GM18505 (cell line): Measurements from ENCODE around the gene BMI1.

Experiments
- ATAC-seq: cut with Tn5 transposase; IDR thresholded peaks from one replicate; pipeline ENCODE4 v1.9.1; 2021; ENCODE audit not compliant: unreplicated experiment
- POLR2A ChIP-seq: IDR thresholded peaks from 4 replicates; pipeline ENCODE4 v1.6.1; 2011; ENCODE audit warnings: borderline replicate concordance; ENCODE audit not compliant: insufficient read depth, insufficient read length; ENCODE audit errors: extremely low read depth

BMI1 gene

GRCh38 chr10:22314852-22315251, 6.0 kb upstream of the BMI1 start:
- TF ChIP-seq POLR2A: no peak
- no peak for ATAC-seq

DNA sequence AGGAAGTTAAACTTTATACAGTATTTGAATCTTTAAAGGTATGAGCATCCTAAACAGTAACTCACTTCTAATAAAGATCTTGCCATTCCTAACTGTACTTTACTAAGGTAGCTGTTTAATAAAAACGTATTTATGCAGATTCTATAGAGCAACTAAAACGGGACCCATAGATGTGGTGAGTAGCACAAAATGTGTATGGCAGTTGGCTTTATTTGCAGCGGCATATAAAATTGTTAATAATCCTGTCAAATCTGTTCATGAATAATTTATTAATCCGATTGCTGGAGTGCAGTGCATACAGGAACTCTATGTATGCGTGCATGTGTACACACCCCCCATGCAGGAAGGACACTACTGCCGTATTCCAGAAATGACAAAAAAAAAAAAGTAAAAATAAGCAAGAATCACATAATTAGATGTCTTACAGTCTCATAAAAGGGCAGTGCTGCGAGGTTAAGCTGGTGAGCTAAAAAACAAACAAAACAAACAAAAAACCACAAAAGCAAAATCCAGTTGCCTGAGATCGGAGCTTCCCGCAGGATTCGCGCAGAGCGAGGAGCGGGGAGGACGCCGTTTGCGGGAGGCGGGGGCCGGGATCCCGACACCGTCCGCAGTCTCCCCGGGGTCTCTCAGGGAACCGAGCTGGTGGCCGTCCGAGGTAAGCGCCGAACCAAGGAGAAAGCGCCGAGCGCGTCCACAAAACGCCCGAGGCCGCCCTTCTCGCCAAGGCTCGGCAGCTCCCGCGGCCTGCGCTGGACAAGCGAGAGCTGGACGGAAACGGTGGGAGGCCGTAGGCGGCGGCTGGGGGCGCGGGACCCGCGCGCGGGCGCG, 5.2 kb upstream of the BMI1 start:
- ATAC-seq: peak; percentile 26
- TF ChIP-seq POLR2A: no peak

- TF ChIP-seq POLR2A: peak; percentile 94
- ATAC-seq: peak; percentile 58
Measured at GRCh38 chr10:22316286-22317075, 4.4 kb upstream of the BMI1 start, which contains the start of gene COMMD3. Gene COMMD3, plus strand, starts transcription at chr10:22316388. Its CDS starts 30 bp downstream, at chr10:22316418.

GRCh38 chr10:22317076-22317370, 3.9 kb upstream of the BMI1 start:
- no peak for TF ChIP-seq POLR2A
- ATAC-seq: peak; percentile 15

DNA sequence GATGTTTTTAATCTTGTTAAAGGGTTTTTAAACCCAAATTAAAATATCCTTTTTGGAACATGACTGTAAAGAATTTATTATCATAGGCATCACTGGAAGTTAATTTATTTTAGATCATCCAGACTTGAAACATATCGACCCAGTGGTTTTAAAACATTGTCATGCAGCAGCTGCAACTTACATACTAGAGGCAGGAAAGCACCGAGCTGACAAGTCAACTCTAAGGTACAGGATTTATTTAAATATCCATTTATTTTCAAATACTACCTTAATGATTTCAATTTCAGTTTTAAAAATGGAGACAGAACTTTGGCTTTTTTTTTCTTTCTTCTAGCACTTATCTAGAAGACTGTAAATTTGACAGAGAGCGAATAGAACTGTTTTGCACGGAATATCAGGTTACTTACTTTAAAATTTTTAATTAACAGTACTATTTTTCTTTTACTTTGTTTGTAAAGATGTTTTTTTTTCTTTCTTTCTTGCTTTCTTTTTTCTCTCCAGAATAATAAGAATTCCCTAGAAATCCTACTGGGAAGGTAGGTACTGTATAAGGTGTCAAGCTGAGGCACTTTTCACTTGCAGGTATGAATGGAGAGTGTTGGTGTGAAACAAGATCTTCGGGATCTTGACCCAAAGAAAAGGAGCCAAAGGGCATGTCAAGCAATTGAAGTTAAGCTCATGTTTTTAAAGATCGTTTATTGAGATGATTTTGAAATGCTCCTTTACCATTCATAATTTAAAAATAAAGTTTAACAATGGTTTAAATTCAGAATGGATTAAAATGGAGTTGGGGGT, 2.9 kb upstream of the BMI1 start:
- ATAC-seq: no peak
- no peak for TF ChIP-seq POLR2A

GRCh38 chr10:22318772-22319171, 2.1 kb upstream of the BMI1 start:
- no peak for ATAC-seq
- no peak for TF ChIP-seq POLR2A

DNA sequence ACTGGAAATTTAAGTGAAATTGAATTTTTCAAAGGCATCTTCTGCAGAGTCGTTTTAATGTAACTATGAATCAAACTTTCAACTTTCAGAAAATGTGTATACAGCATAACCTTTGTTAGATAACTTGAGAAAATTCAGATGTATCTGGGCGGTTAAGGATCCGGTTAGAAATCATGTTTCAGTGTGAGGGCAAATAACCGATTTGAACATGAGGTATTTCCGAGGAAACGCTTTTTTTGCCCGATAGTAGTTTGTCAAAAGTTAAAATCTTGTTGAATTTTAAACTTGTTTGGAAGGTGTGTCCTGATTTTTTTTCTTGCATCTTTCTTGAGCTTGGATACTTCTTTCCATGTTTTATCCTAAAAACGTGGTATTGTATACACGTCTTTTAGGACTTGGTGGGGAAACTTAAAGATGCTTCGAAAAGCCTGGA, 1.3 kb upstream of the BMI1 start:
- no peak for ATAC-seq
- no peak for TF ChIP-seq POLR2A

DNA sequence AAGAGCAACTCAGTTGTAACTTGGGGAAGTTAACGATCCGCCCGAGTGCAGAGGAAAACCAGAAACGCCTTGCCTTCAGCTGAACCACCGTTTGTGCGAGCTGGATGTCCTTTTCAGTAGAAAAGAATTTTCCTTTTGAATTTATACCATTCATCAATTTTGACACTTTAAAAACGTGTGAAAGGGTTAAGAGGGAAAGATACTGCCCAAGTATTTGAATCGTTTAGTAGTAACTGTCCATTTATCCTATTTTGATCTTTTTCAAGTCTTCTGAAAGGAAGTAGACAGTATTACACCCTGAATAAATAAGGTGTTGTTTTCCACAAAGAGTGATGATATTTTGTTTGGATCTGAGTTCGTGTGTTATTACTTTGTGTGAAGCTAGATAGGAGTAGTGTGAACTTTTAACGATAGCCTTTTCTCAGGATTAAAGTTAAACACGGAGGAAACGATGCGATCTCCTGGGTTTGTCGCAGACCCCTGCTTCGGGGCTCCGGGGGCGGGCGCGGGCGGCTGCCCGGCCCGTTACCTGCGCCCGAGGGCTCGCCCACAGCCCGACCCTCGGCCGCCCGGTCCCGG, 830 bp upstream of the BMI1 start:
- no peak for TF ChIP-seq POLR2A
- ATAC-seq: no peak

GRCh38 chr10:22321156-22321923, 441 bp downstream of the BMI1 start:
- peak; percentile 58 for TF ChIP-seq POLR2A
- no peak for ATAC-seq

DNA sequence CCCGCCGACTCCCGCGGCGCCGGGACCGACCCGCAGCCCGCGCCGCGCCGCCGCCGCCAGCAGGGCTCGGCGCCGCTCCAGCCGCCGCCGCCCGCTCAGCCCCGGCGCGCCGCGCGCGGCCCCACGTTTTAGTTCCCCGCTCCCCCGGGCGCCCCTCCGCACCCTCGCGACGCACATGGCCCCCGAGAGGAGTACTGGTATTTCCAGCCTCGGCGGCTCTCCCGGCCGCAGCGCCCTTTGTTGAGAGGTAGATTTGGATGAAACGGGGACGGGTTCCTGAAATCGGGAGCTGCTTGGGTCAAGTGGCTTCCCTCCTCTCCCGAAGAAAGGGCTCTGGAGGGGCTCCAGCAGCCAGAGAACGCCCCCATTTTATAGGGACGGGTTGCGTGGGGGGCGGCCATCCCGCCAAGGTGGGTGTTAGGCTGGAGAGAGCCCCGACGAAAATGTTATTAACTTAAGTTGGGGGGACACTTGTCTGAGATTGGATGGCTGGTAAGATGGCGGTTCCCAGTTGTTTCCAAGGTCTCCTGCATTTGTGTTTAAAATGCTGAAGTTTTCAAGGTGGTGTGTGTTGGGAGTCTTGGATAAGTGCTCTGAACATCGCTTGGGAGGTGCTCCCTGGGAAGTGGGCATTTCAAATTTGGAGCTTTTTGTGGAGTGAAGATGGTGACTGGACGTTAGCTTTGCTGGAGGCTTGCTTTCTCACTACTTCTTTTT, 1.2 kb downstream of the BMI1 start:
- TF ChIP-seq POLR2A: no peak
- ATAC-seq: no peak

GRCh38 chr10:22322641-22323160, 1.8 kb downstream of the BMI1 start:
- no peak for TF ChIP-seq POLR2A
- no peak for ATAC-seq
